ENCODE data around the gene SLC27A4. TPM values are rescaled to one million over a fixed set of nuclear protein-coding genes. Genes with fewer than 3 reads are reported as not detected.
A peak's percentile ranks its signal among the peaks of the same experiment; 100 is the strongest.

The SLC27A4 gene
- polyA plus RNA-seq, 2 of the 4 experiments (the other 2 are of a cell fraction), result 14.5 to 27.0 TPM

DNA sequence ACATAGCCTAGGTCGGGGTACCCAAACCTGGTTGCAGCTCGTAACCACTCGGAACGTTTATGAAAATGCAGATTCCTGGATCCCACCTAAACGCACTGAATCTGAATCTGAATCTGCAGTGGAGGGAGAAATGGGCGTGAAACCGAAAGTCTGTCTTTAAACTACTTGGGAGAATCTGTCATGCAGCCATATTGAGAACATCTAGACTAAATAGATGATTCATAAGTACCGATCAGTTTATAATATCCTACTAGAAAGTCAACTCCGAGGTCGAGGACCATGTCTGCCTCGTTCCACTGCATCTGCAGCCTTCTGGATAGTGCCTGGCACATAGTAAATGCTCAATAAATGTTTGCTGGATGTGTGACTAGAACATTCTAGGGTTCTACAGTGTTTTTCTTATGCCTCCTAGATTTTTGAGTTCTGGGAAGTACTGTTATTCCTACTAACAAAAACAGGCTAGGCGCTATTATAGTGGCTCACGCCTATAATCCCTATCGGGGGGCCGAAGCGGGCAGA, 17.1 kb upstream of the SLC27A4 start:
- Histone ChIP-seq H3K4me2 (peak overlapping the region; percentile 95), H3K4me1 (peaks cover 20% of the 10 kb centered on the region), H3K4me3 (peak overlapping the region; percentile 74), H3K9me3 (no peaks in the 10 kb centered on the region), H3K27ac (peak overlapping the region; percentile 97 to 99)
- 24% methylated on average over 16 of the region's 16 CpGs for WGBS (ENCODE audit: missing lambda C conversion rate)
- TF ChIP-seq HOXB13 (CRISPR knock-in tag; IDR thresholded peaks at IDR 0.05; ENCODE audit: low read depth), result no peak
- TF ChIP-seq ESRRA (IDR thresholded peaks at IDR 0.05; ENCODE audit: borderline replicate concordance, low read length), result no peak
- TF ChIP-seq RCOR1 (IDR thresholded peaks at IDR 0.05; ENCODE audit: low read depth, low read length), result no peak
- TF ChIP-seq JUN (IDR thresholded peaks at IDR 0.05), result no peak
- TF ChIP-seq MAFK (IDR thresholded peaks at IDR 0.05; ENCODE audit: partially characterized antibody), result no peak
- no peak for TF ChIP-seq PHF8 (IDR thresholded peaks at IDR 0.05; ENCODE audit: borderline replicate concordance, low read depth)
- no peak for TF ChIP-seq BHLHE40 (IDR thresholded peaks at IDR 0.05; ENCODE audit: low read depth, low read length)
- TF ChIP-seq CBX2 (IDR thresholded peaks at IDR 0.05; ENCODE audit: borderline replicate concordance, low read depth), result no peak
- TF ChIP-seq, protein P1, sequence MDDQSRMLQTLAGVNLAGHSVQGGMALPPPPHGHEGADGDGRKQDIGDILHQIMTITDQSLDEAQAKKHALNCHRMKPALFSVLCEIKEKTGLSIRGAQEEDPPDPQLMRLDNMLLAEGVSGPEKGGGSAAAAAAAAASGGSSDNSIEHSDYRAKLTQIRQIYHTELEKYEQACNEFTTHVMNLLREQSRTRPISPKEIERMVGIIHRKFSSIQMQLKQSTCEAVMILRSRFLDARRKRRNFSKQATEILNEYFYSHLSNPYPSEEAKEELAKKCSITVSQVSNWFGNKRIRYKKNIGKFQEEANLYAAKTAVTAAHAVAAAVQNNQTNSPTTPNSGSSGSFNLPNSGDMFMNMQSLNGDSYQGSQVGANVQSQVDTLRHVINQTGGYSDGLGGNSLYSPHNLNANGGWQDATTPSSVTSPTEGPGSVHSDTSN (IDR thresholded peaks at IDR 0.05), result no peak
- no peak for TF ChIP-seq RARB (CRISPR knock-in tag; IDR thresholded peaks at IDR 0.05)
- no peak for TF ChIP-seq HMGXB4 (CRISPR knock-in tag; IDR thresholded peaks at IDR 0.05; ENCODE audit: borderline replicate concordance)
- TF ChIP-seq, protein P2, sequence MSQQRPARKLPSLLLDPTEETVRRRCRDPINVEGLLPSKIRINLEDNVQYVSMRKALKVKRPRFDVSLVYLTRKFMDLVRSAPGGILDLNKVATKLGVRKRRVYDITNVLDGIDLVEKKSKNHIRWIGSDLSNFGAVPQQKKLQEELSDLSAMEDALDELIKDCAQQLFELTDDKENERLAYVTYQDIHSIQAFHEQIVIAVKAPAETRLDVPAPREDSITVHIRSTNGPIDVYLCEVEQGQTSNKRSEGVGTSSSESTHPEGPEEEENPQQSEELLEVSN (IDR thresholded peaks at IDR 0.05; ENCODE audit: borderline replicate concordance, low read depth), result no peak
- no peak for TF ChIP-seq CBX8 (IDR thresholded peaks at IDR 0.05)
- no peak for TF ChIP-seq MAZ (IDR thresholded peaks at IDR 0.05; ENCODE audit: borderline replicate concordance, low read depth, low read length)
- TF ChIP-seq MYC (IDR thresholded peaks at IDR 0.05; ENCODE audit: borderline replicate concordance, low read length), result no peak
- TF ChIP-seq, protein P3, sequence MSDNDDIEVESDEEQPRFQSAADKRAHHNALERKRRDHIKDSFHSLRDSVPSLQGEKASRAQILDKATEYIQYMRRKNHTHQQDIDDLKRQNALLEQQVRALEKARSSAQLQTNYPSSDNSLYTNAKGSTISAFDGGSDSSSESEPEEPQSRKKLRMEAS (IDR thresholded peaks at IDR 0.05), result no peak
- TF ChIP-seq RAD21 (conservative IDR thresholded peaks at IDR 0.05 in 1 of 2, IDR thresholded peaks at IDR 0.05 in 1 of 2), result no peak
- no peak for DNase-seq (ENCODE audit: low read depth in 1 of 2, low spot score in 1 of 2)
- ChIA-PET POLR2A (no interaction called here), CTCF (interaction anchor here (1.8 to 3.6 kb wide), 4 partner anchors 10 to 28 kb away, joined by 4 to 19 read pairs (median 6); no protein-coding TSS in a partner anchor)
- no peak for ATAC-seq
- no peak for FAIRE-seq

- Histone ChIP-seq H3K9me3 (no peaks in the 10 kb centered on the region), H3K4me3 (peak overlapping the region; percentile 74), H3K27ac (peak overlapping the region in 1 of 2 experiments; percentile 97; a peak in 3 of 6 replicates), H3K4me2 (peak overlapping the region; percentile 95), H3K4me1 (peaks cover 22% of the 10 kb centered on the region)
- POLR2A ChIA-PET, result no interaction called here
- CTCF ChIA-PET, result interaction anchor here (1.0 to 3.6 kb wide), 5 partner anchors 9 to 28 kb away, joined by 3 to 19 read pairs (median 6); no protein-coding TSS in a partner anchor
- DNase-seq (ENCODE audit: low read depth in 1 of 2, low spot score in 1 of 2) (no peak), FAIRE-seq (no peak), ATAC-seq (no peak)
- WGBS (ENCODE audit: missing lambda C conversion rate), result 83% methylated on average over 11 of the region's 12 CpGs
- TF ChIP-seq RNF2 (IDR thresholded peaks at IDR 0.05; ENCODE audit: borderline replicate concordance, low read depth) (no peak), CHD2 (IDR thresholded peaks at IDR 0.05; ENCODE audit: low read length, partially characterized antibody) (no peak), MAZ (IDR thresholded peaks at IDR 0.05; ENCODE audit: borderline replicate concordance, low read depth, low read length) (no peak), CHD4 (IDR thresholded peaks at IDR 0.05; ENCODE audit: borderline replicate concordance) (no peak), ZNF302 (CRISPR knock-in tag; IDR thresholded peaks at IDR 0.05) (no peak), FOSL2 (IDR thresholded peaks at IDR 0.05) (no peak), FOSL2 (CRISPR knock-in tag; IDR thresholded peaks at IDR 0.05) (no peak), NR3C1 (IDR thresholded peaks at IDR 0.05) (no peak), FOSB (CRISPR knock-in tag; IDR thresholded peaks at IDR 0.05) (no peak), POLR2AphosphoS2 (conservative IDR thresholded peaks at IDR 0.05; ENCODE audit: low read length) (no peak), FOXS1 (CRISPR knock-in tag; IDR thresholded peaks at IDR 0.05) (no peak), ESRRA (IDR thresholded peaks at IDR 0.05; ENCODE audit: borderline replicate concordance, low read length) (no peak), KDM1A (IDR thresholded peaks at IDR 0.05; ENCODE audit: low read depth) (no peak), CBX8 (IDR thresholded peaks at IDR 0.05) (no peak)
- TF ChIP-seq, protein P2 (IDR thresholded peaks at IDR 0.05; ENCODE audit: borderline replicate concordance, low read depth), result no peak
- TF ChIP-seq, protein P3 (IDR thresholded peaks at IDR 0.05), result no peak
These were observed 16.5 kb upstream of the SLC27A4 start for GRCh38 chr9:128323791-128324190.

Measured in A549 (cell line).